GM19240 (cell line): ENCODE results near the gene LRRC4B.

Source experiments
- DNase-seq: peaks from one replicate; pipeline ENCODE4 v3.0.0; 2011; ENCODE audit warnings: low spot score; ENCODE audit not compliant: insufficient read length

Gene LRRC4B

DNA sequence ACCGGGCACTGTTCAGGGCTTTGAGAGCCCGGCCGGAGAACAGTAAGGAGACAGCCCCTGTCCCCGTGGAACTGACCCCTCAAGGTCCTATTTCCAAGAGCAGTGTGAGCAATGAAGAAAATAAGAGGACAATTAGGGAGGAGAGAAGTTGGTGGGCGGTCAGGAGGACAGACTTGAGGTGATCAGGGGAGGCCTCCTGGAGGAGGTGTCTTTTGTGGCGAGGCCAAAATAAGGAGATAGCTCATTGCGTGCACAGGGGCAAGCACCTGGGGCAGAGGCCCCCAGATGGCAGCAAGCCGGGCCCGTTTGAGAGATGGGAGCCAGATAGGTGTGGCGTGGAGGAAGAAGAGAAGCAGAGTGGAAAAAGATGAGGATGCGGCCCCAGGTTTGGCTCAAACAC is 2.8 kb upstream of the LRRC4B start:
- DNase-seq = no peak

GRCh38 chr19:50569938-50570540 is 1.8 kb upstream of the LRRC4B start:
- DNase-seq = no peak

- no peak for DNase-seq
These were observed 778 bp upstream of the LRRC4B start for GRCh38 chr19:50568728-50569698.

DNA sequence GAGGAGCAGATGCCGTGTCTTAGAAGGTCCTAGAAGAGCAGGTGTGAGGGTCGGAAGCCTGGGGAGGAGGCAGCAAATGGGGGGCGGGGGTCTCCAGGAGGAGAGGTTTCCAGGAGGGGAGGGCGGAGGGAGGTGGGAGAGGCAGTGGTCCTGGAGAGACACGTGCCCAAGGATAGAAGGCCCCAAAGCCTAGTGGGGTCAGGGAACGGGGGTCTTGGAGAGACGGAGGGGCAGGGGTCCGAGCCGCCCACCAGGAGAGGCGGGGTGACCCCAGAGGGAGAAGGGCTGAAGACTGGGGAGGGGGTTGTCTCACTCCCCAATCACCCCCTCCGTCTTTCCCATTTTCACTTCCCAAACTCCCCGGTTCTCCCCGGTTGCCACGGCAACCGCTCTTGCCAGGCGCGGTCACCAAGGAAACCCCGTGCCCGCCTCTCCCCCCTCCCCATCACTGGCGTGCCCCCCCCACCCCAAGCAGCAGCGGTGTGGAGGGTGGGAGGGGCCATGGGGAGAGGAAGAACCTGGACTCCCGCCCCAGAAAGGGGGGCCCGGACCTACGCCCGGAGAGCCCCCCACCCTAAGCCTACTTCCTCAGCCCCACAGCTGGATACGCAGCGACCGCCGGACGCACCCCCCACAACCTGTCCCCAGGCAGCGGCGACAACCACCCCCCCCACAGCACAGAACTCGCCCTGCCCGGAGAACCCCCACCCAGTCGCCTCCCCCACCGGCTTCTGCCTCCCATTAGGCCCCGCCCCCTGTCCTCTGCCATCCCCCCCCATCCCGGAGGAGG is 988 bp downstream of the LRRC4B start:
- DNase-seq = no peak

DNA sequence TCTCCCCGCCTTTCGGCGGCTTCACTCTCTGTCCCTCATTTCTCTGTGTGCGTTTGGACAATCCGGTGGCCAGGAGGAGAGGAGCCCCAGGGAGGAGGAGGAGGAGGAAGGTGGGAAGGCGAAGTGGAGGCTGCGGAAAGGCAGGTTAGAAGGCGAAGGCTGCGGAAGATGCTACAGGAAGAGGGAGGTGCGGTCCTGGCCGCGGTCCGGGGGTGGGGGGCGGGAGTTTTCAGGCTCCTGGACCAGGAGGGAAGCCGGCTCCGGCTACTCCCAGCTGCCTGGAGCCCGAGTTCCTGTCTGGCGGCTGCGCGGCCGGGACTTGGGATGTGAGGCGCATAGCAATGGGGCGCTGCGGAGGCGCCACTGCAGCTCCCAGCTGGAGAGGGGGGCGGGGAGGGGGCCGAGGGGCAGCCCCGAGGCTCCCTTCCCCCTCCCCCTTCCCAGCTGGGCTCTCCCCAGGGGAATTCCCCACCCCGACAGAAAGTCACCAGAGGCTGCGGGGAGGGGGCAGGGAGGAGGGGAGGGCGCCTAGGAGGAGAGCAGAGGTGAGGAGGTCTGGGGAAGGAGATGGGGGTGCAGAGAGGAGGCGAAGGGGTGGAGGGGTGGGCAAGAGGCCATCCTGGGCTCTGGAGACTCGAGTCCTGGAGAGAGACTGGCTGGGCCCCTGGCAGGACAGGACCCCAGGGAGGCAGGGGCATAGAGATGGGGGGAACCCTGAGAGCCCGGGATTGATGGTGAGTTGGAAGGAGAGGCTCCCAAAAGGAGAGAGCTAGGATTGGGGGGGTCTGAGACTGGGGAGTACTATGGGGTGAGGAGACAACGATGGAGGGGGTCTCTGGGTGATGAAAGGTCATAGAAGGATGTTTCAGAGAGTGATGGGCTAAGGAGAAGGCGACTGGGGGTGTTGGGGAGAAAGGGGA is 2.0 kb downstream of the LRRC4B start:
- DNase-seq = no peak

DNA sequence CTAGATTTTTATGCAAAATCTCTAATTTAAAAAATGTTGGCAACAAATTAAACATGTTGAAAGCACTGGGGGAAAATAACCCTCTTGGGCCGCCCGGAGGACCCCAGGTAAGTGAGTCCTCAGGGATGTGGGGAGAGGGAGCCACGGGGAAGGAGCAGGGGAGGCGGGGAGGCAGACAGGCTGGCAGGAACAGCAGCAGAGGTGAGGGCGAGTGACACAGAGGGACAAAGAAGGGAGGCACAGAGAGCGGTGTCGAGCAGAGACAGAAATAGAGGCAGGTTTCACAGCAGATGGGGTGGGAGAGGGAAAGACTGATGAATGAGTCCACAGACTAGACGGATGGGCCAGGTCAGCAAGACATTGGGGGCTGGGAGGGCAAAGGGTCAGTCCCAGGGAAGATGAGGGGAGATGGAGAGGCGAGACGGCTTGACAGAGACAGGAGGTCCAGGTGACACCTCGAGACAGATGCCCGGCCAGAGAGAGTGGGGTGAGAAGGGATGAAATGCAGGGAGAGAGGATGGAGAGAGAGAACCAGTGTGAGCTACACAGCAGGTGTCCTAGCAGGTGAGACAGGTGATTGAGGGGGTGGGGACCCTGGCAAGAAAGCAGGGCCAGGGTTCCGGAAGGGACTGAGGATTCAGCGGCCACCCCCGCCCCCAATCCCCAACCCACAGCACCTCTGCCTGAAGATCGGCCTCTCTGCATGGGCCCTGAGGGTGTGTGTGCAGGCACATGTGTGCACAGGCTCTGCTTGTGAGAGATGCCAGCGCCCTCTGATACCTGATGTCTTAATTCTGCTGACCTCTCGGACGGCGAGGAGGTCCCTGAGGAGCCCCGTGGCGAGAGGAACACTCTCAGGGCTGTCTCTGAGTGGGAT is 3.8 kb downstream of the LRRC4B start:
- DNase-seq = no peak

GRCh38 chr19:50563597-50563996 is 4.6 kb downstream of the LRRC4B start:
- no peak for DNase-seq

- DNase-seq = no peak
These were observed 5.2 kb downstream of the LRRC4B start for GRCh38 chr19:50562996-50563395.

GRCh38 chr19:50562329-50562728 is 5.9 kb downstream of the LRRC4B start:
- DNase-seq = no peak

- DNase-seq = no peak
These were observed 8.6 kb downstream of the LRRC4B start for GRCh38 chr19:50559636-50560035.

GRCh38 chr19:50558449-50558848 is 9.8 kb downstream of the LRRC4B start:
- no peak for DNase-seq

DNA sequence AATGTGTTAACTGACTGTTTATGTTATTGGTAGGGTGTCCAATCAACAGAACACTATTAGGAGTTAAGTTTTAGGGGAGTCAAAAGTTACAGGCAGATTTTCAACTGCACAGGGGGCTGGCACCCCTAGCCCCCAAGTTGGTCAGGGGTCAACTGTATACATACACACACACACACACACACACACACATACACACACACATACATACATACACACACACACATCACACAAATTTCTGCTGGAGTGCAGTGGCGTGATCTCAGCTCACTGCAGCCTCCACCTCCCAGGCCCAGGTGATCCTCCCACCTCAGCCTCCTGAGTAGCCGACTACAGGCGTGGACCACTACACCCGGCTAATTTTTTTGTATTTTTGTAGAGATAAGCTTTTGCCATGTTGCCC is 10.2 kb downstream of the LRRC4B start:
- DNase-seq = no peak

GRCh38 chr19:50557009-50557613 is 11.1 kb downstream of the LRRC4B start:
- DNase-seq = no peak

DNA sequence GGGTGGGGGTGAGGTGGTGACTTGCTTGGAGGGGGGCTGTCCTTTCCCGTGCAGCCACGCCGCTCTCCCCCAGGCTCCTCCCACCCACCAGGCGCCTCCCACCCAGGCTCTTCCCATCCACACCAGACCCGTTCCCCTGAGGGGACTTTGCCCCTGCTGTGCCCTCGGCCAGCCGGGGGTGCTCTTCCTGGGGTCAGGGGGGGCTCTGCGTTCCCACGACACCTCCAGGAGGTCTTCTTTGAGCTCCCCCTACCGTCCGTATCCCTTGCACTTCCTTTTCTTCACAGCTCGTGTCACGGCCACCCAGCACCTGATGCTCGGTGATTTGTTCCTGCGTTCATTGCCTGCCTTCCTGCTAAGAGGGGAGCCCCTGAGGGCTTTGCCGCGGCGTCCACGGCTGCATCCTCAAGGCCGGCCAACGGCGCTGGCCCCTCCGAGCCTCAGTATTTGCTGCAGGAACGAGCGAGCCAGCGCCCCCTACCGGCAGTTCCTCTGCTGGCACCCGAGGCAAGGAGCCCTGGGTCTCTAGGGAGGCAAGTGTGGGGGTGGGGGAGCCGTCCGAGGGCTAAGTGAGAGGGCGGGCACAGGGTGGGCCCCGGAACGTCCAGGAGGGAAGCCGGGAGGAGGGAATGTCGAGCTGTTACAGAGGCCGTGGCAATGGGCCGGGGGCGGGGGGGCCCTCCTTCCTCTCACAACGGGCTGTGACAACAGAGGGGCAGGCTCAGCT is 11.8 kb downstream of the LRRC4B start:
- DNase-seq = peak; percentile 85

GRCh38 chr19:50555450-50556281 is 12.6 kb downstream of the LRRC4B start:
- DNase-seq = no peak

DNA sequence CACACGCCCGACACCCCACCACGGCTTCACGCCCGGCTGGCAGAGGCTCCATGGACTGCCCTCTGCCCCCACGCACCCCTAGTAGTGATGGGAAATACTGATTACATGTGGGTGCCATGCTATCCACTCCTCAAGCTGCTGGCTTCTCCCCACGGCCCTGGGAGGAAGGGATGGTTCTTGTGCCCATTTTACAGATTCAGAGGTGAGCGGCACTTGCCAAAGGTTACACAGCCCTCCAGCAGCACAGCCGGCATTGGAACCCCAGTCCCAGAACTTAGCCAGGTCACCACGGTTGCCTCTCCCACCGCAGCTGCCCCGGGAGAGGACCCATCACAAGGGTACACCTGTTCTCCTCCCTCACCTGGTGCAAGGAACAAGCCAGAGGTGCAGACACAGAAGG is 13.2 kb downstream of the LRRC4B start:
- no peak for DNase-seq

GRCh38 chr19:50554212-50554611 is 14.0 kb downstream of the LRRC4B start:
- no peak for DNase-seq

DNA sequence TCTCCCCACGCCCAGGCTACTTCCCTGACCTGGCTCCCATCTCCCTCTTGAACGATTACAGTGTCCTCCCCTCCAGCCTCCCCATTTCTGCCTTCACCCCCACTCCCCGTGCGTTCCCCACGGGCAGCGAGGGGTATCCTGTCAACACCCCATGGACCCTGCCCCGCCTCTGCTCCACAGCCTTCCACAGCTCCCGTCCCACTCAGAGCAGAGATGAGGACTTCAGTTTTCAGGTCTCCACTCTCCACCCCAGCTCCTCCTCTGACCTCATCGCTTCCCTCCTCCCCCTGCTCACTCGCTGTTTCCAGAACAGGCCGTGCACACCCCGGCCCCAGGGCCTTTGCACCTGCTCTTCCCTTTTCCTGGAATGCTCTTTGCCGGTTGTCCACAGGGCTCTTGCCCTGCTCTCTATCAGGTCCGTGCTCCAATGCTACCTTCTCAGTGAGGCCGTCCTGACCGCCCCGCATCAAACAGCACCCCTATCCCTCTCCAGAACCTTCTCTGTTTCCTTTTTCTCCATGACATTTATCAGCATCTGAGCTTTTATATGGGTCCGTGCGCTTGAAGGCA is 15.0 kb downstream of the LRRC4B start:
- no peak for DNase-seq
